Lower leg skin (tissue), 3 donors: ENCODE results near the gene ETAA1.

Source experiments
- POLR2A ChIP-seq, 2 donors: fragments of 450-650 bp; IDR thresholded peaks; one replicate each; pipeline ENCODE4 v1.6.1; 2016 to 2017; ENCODE audit warnings: antibody characterized with exemption in 2 of 2, mild to moderate bottlenecking in 1 of 2, moderate library complexity in 1 of 2
- TF ChIP-seq, protein P1 (sequence below), 3 donors: fragments of 450-650 bp; IDR thresholded peaks; one replicate each; pipeline ENCODE4 v1.5.1; 2016; ENCODE audit warnings: antibody characterized with exemption in 3 of 3, mild to moderate bottlenecking in 3 of 3, moderate library complexity in 2 of 3

DNA sequence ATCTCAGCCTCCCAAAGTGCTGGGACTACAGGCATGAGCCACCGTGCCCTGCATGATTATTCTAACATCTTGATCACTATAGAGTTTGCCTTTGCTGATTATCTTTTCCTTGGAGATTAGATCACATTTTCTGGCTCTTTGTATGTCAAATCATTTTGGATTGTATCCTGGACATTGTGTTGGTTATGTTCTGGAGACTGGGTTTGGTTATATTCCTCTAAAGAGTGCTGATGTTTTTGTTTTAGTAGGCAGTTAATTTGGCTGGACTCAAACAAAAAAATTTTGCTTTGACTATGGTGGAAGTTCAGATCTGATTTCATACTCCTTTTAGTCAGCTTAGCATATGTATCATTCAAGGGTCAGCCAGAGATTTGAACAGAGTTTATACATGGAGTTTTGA is 26.4 kb downstream of the ETAA1 start:
- TF ChIP-seq, protein P1, sequence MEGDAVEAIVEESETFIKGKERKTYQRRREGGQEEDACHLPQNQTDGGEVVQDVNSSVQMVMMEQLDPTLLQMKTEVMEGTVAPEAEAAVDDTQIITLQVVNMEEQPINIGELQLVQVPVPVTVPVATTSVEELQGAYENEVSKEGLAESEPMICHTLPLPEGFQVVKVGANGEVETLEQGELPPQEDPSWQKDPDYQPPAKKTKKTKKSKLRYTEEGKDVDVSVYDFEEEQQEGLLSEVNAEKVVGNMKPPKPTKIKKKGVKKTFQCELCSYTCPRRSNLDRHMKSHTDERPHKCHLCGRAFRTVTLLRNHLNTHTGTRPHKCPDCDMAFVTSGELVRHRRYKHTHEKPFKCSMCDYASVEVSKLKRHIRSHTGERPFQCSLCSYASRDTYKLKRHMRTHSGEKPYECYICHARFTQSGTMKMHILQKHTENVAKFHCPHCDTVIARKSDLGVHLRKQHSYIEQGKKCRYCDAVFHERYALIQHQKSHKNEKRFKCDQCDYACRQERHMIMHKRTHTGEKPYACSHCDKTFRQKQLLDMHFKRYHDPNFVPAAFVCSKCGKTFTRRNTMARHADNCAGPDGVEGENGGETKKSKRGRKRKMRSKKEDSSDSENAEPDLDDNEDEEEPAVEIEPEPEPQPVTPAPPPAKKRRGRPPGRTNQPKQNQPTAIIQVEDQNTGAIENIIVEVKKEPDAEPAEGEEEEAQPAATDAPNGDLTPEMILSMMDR (IDR thresholded peaks at IDR 0.05) = no peak
- no peak for TF ChIP-seq POLR2A (IDR thresholded peaks at IDR 0.05)
